Ishikawa (cell line): ENCODE results near the gene GMDS.

Experiments
- EGR1 ChIP-seq: IDR thresholded peaks from 2 replicates; pipeline ENCODE4 v1.6.1; 2012
- EP300 ChIP-seq: IDR thresholded peaks from 2 replicates; pipeline ENCODE4 v1.6.1; 2012; ENCODE audit warnings: borderline replicate concordance
- RAD21 ChIP-seq: IDR thresholded peaks from 2 replicates; pipeline ENCODE4 v1.6.1; 2012; ENCODE audit warnings: low read depth
- TEAD4 ChIP-seq: IDR thresholded peaks from 2 replicates; pipeline ENCODE4 v1.6.1; 2012
- TF ChIP-seq, protein P1 (sequence below): IDR thresholded peaks from 2 replicates; pipeline ENCODE4 v1.6.1; 2012

DNA sequence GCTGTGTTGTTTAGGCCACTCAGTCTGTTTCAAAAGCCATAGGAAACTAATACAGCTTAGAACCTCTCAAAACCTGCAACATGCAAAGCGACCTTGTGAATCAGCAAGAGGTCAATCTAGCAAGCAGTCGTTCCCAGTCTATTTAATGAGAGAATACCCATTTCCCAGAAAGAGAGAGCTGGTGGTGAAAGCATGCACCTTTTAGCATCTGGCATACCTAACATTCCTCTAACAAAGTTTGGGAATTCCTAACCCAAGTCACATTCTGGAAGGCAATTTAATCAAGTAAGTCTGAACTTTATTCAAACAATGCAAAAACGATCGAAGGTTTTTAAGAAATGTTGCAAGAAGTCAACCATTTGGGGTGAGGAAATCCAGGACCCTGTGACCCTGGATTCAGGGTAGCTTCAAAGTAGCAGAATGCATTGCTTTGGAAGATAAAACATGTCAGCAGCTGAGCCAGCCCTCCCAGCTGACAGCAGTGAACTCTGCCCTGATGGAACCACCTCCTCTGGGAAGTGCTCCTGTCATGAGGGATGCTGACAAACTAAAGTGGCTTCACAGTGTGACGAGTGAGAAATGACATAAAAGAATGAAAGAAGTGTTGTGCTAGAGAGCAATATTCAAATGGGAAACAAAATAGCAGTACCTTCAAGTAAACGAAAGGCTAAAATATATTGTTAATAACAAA, 104.8 kb downstream of the GMDS start:
- TF ChIP-seq, protein P1, sequence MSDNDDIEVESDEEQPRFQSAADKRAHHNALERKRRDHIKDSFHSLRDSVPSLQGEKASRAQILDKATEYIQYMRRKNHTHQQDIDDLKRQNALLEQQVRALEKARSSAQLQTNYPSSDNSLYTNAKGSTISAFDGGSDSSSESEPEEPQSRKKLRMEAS: no peak
- TF ChIP-seq TEAD4 (no peak), EGR1 (no peak), RAD21 (no peak), EP300 (no peak)
